ENCODE data around the gene TSPAN4.

DNA sequence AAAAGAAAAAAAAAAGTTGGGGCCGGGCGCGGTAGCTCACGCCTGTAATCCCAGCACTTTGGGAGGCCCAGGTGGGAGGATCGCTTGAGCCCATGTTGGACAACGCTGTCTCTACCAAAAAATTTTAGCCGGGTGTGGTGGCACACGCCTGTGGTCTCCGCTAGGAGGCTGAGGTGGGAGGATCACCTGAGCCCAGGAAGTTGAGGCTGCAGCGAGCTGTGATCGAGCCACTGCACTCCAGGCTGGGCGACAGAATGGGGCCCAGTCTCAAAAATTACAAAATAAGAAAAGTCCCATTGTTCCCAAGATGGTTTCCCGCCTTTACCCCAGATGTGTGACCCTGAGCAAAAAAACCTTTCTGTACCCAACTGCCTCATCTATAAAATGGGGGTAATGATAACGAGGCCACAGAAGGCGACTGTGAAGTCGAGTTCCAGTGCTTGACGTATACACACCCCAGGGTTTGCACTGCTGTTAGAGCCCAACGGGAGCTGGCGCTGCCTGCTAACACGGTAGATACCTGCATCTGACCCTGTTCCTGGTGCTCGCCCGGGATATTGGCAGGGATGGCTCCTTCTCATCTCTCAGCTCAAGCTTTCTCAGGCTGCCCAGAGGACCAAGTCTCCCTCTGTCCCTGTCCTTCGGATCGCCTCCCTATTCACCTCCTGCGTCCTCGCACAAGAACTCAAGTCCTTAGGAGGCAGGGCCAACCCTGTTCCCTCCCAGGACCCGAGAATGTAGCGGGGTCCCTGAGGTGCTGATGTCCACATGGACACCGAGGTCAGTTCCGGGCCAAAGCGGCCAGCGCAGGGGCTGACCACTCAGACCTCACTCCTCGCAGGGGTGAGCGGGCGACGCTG is 34.0 kb upstream of the TSPAN4 start:
- TF ChIP-seq CTCF (IDR thresholded peaks at IDR 0.05; ENCODE audit: insufficient read depth, low read length) (no peak), POLR2AphosphoS5 (IDR thresholded peaks at IDR 0.05; ENCODE audit: low read depth) (no peak)
